ENCODE measurements around the gene MRPL23.

- TF ChIP-seq, protein P1, sequence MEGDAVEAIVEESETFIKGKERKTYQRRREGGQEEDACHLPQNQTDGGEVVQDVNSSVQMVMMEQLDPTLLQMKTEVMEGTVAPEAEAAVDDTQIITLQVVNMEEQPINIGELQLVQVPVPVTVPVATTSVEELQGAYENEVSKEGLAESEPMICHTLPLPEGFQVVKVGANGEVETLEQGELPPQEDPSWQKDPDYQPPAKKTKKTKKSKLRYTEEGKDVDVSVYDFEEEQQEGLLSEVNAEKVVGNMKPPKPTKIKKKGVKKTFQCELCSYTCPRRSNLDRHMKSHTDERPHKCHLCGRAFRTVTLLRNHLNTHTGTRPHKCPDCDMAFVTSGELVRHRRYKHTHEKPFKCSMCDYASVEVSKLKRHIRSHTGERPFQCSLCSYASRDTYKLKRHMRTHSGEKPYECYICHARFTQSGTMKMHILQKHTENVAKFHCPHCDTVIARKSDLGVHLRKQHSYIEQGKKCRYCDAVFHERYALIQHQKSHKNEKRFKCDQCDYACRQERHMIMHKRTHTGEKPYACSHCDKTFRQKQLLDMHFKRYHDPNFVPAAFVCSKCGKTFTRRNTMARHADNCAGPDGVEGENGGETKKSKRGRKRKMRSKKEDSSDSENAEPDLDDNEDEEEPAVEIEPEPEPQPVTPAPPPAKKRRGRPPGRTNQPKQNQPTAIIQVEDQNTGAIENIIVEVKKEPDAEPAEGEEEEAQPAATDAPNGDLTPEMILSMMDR (conservative IDR thresholded peaks at IDR 0.05 in 1 of 2, IDR thresholded peaks at IDR 0.05 in 1 of 2; ENCODE audit: extremely low read depth in 1 of 2, insufficient read depth in 1 of 2, low read depth in 1 of 2, low read length in 2 of 2): no peak
- TF ChIP-seq EZH2 (IDR thresholded peaks at IDR 0.05; ENCODE audit: borderline replicate concordance, low read length): no peak
These were observed 19.4 kb downstream of the MRPL23 start for GRCh38 chr11:1966531-1966930.

Data from mammary epithelial cell (primary cell).